GM12864 (cell line): ENCODE data around the gene BOLL.

Experiments
- DNase-seq: peaks from one replicate; pipeline ENCODE4 v3.0.0-alpha.2; 2011; ENCODE audit warnings: low read depth
- H3K4me3 ChIP-seq: 2 replicates; pipeline ENCODE4 v1.5.1; 2011; ENCODE audit warnings: mild to moderate bottlenecking, low read depth, low read length, control low read depth
- CTCF ChIP-seq: IDR thresholded peaks from 2 replicates; pipeline ENCODE4 v1.5.1; 2011; ENCODE audit warnings: low read depth, mild to moderate bottlenecking, moderate library complexity, low read length, control low read depth, inconsistent platforms; ENCODE audit errors: missing control alignments

The BOLL gene

GRCh38 chr2:197798187-197798586 is 13.1 kb upstream of the BOLL start:
- no peak for DNase-seq
- TF ChIP-seq CTCF = no peak
- no peak overlapping the region for H3K4me3 ChIP-seq

- no peak for DNase-seq
- no peak for TF ChIP-seq CTCF
- no peak overlapping the region for H3K4me3 ChIP-seq
Observed at GRCh38 chr2:197795277-197795676, 10.2 kb upstream of the BOLL start.

- no peak for DNase-seq
- no peak overlapping the region for H3K4me3 ChIP-seq
- TF ChIP-seq CTCF = no peak
Observed at GRCh38 chr2:197793456-197793855, 8.3 kb upstream of the BOLL start.

- H3K4me3 ChIP-seq = peak overlapping the region; percentile 26
- TF ChIP-seq CTCF = peak; percentile 63
- DNase-seq = no peak
Observed at GRCh38 chr2:197786010-197786877, 1.1 kb upstream of the BOLL start.

GRCh38 chr2:197782126-197782525 is 3.0 kb downstream of the BOLL start:
- TF ChIP-seq CTCF = no peak
- DNase-seq = no peak
- H3K4me3 ChIP-seq = no peak overlapping the region

GRCh38 chr2:197779261-197779660 is 5.9 kb downstream of the BOLL start:
- H3K4me3 ChIP-seq = no peak overlapping the region
- TF ChIP-seq CTCF = no peak
- no peak for DNase-seq

- no peak for DNase-seq
- H3K4me3 ChIP-seq = no peak overlapping the region
- peak; percentile 40 for TF ChIP-seq CTCF
Observed at GRCh38 chr2:197777823-197778407, 7.2 kb downstream of the BOLL start.
